HG02678 (cell line): ENCODE data around the gene ERN1.

ENCODE experiments used
- ATAC-seq: cut with Tn5 transposase; IDR thresholded peaks from one replicate; pipeline ENCODE4 v1.9.1; 2021; ENCODE audit warnings: mild to moderate bottlenecking, moderate library complexity; ENCODE audit not compliant: unreplicated experiment

The ERN1 gene

GRCh38 chr17:64138441-64138840 lies 8.5 kb upstream of the ERN1 start:
- no peak for ATAC-seq

GRCh38 chr17:64135000-64135399 lies 5.1 kb upstream of the ERN1 start:
- no peak for ATAC-seq

GRCh38 chr17:64134216-64134970 lies 4.4 kb upstream of the ERN1 start:
- no peak for ATAC-seq

GRCh38 chr17:64133546-64134215 lies 3.7 kb upstream of the ERN1 start:
- ATAC-seq: no peak

- ATAC-seq: no peak
Observed at GRCh38 chr17:64131606-64132270, 1.8 kb upstream of the ERN1 start.

- ATAC-seq: peak; percentile 11
Observed at GRCh38 chr17:64130559-64131001, 636 bp upstream of the ERN1 start.

GRCh38 chr17:64129515-64129764 lies 504 bp downstream of the ERN1 start:
- ATAC-seq: no peak

GRCh38 chr17:64128787-64129514 lies 993 bp downstream of the ERN1 start:
- no peak for ATAC-seq

- no peak for ATAC-seq
Observed at GRCh38 chr17:64126918-64127317, 3.0 kb downstream of the ERN1 start.

- no peak for ATAC-seq
Observed at GRCh38 chr17:64125937-64126336, 4.0 kb downstream of the ERN1 start.

GRCh38 chr17:64124609-64125008 lies 5.3 kb downstream of the ERN1 start:
- ATAC-seq: no peak

GRCh38 chr17:64123114-64123513 lies 6.8 kb downstream of the ERN1 start:
- ATAC-seq: no peak

- peak; percentile 89 for ATAC-seq
Observed at GRCh38 chr17:64120972-64121786, 8.8 kb downstream of the ERN1 start.

- ATAC-seq: no peak
Observed at GRCh38 chr17:64120159-64120810, 9.7 kb downstream of the ERN1 start.

GRCh38 chr17:64117981-64118979 lies 11.7 kb downstream of the ERN1 start:
- no peak for ATAC-seq

GRCh38 chr17:64115822-64116534 lies 14.0 kb downstream of the ERN1 start:
- ATAC-seq: no peak

GRCh38 chr17:64115043-64115698 lies 14.8 kb downstream of the ERN1 start:
- no peak for ATAC-seq

GRCh38 chr17:64113006-64113405 lies 16.9 kb downstream of the ERN1 start:
- ATAC-seq: no peak
